GM23248 (cell line): ENCODE data around the gene IFNGR1. TPM values are rescaled to one million over a fixed set of nuclear protein-coding genes. Genes with fewer than 3 reads are reported as not detected.
A peak's percentile ranks its signal among the peaks of the same experiment; 100 is the strongest.

Source experiments
- DNase-seq: peaks from one replicate; pipeline ENCODE4 v3.0.0-alpha.2; 2015
- H2AFZ ChIP-seq: fragments of 200-600 bp; sonication (generic); 2 replicates; pipeline ENCODE4 v1.6.1; 2016; ENCODE audit warnings: antibody characterized with exemption
- H3F3A ChIP-seq: fragments of 200-600 bp; sonication (generic); 2 replicates; pipeline ENCODE4 v1.6.1; 2016; ENCODE audit warnings: mild to moderate bottlenecking, antibody characterized with exemption, mixed run types; ENCODE audit not compliant: insufficient read depth
- H3K27ac ChIP-seq: fragments of 200-600 bp; sonication (generic); 2 replicates; pipeline ENCODE4 v1.5.1; 2016; ENCODE audit warnings: mild to moderate bottlenecking
- H3K27me3 ChIP-seq: fragments of 200-600 bp; sonication (generic); replicated peaks from 2 replicates; pipeline ENCODE4 v1.6.1; 2016; ENCODE audit warnings: mild to moderate bottlenecking; ENCODE audit not compliant: insufficient read depth
- H3K36me3 ChIP-seq: fragments of 200-600 bp; sonication (generic); 2 replicates; pipeline ENCODE4 v1.6.1; 2016; ENCODE audit warnings: low read depth, mild to moderate bottlenecking
- H3K4me1 ChIP-seq: fragments of 200-600 bp; sonication (generic); 2 replicates; pipeline ENCODE4 v1.6.1; 2016; ENCODE audit warnings: mild to moderate bottlenecking; ENCODE audit not compliant: insufficient read depth
- H3K4me2 ChIP-seq: fragments of 200-600 bp; sonication (generic); one replicate; pipeline ENCODE4 v1.6.1; 2016; ENCODE audit warnings: mild to moderate bottlenecking; ENCODE audit not compliant: unreplicated experiment
- H3K4me3 ChIP-seq: fragments of 200-600 bp; sonication (generic); 2 replicates; pipeline ENCODE4 v1.5.1; 2016; ENCODE audit warnings: mild to moderate bottlenecking
- H3K79me2 ChIP-seq: fragments of 200-600 bp; sonication (generic); 2 replicates; pipeline ENCODE4 v1.6.1; 2016; ENCODE audit warnings: mild to moderate bottlenecking; ENCODE audit not compliant: insufficient read depth
- H3K9ac ChIP-seq: fragments of 200-600 bp; sonication (generic); 2 replicates; pipeline ENCODE4 v1.6.1; 2016; ENCODE audit warnings: mild to moderate bottlenecking
- H3K9me2 ChIP-seq: fragments of 200-600 bp; sonication (generic); 2 replicates; pipeline ENCODE4 v1.6.1; 2016; ENCODE audit warnings: mixed run types, mild to moderate bottlenecking, moderate library complexity; ENCODE audit not compliant: insufficient read depth
- H3K9me3 ChIP-seq: fragments of 200-600 bp; sonication (generic); one replicate; pipeline ENCODE4 v1.6.1; 2017; ENCODE audit warnings: low read depth
- H4K20me1 ChIP-seq: fragments of 200-600 bp; sonication (generic); 2 replicates; pipeline ENCODE4 v1.6.0; 2016; ENCODE audit not compliant: insufficient read depth
- EZH2 ChIP-seq: fragments of 200-600 bp; sonication (generic); IDR thresholded peaks from 2 replicates; pipeline ENCODE4 v1.6.1; 2018; ENCODE audit warnings: antibody characterized with exemption, mild to moderate bottlenecking; ENCODE audit not compliant: insufficient read depth, poor library complexity, severe bottlenecking
- EZH2phosphoT487 ChIP-seq: fragments of 200-600 bp; sonication (generic); IDR thresholded peaks from 2 replicates; pipeline ENCODE4 v1.6.1; 2018; ENCODE audit warnings: antibody characterized with exemption, moderate library complexity, mild to moderate bottlenecking, low read depth; ENCODE audit not compliant: insufficient read depth
- WGBS, 2 experiments: methylation state at CpG; one replicate each; pipeline ENCODE4 v1.1.6; 2015 to 2017; ENCODE audit warnings: low lambda C conversion rate in 2 of 2, low coverage in 1 of 2; ENCODE audit errors: missing lambda C conversion rate in 2 of 2; 5-methylcytosine and 5-hydroxymethylcytosine counted together
- in situ Hi-C: fragments of 300-500 bp; cut with MboI; formaldehyde crosslinking; loops from 2 replicates; pipeline ENCODE4 v1.15.0; 2020
- polyA plus RNA-seq: library from polyadenylated mRNA; unstranded; fragments of >200 nt; fragmentation: Nextera tagmentation; extraction: Ambion mirVana; gene quantifications from 2 replicates; pipeline ENCODE4 v1.2.1, GENCODE V29; 2016
- total RNA-seq: library from RNA; depleted of rRNA; stranded (reverse); fragments of >200 nt; shearing (Covaris generic); gene quantifications from 2 replicates; pipeline ENCODE4 v1.2.3, GENCODE V29; 2014

IFNGR1 gene
- total and polyA plus RNA-seq, 2 experiments from 2014 or later, result 58.8 to 61.6 TPM

GRCh38 chr6:137233911-137234863 is 15.0 kb upstream of the IFNGR1 start:
- Histone ChIP-seq H3F3A (peaks cover 12% of the 10 kb centered on the region; the same call in 1 of the 2 replicates), H3K9me3 (no peaks in the 10 kb centered on the region), H3K9ac (0 out of 2 replicates have a peak overlapping the region, but pooled peaks have one; percentile 0), H3K4me3 (peak overlapping the region; percentile 24), H3K4me2 (peak overlapping the region; percentile 33), H3K27me3 (no peaks in the 10 kb centered on the region), H4K20me1 (no peaks in the 10 kb centered on the region), H3K4me1 (peaks cover 27% of the 10 kb centered on the region), H2AFZ (peak overlapping the region; percentile 21), H3K9me2 (no peaks in the 10 kb centered on the region), H3K27ac (peak overlapping the region; percentile 56), H3K79me2 (no peaks in the 10 kb centered on the region), H3K36me3 (no peaks in the 10 kb centered on the region)
- WGBS, 2 experiments, result 56 to 57% methylated on average over 7 of the region's 7 CpGs
- TF ChIP-seq EZH2 (no peak), EZH2phosphoT487 (no peak)
- in situ Hi-C loops, result no loop called here
- DNase-seq, result peak; percentile 91

DNA sequence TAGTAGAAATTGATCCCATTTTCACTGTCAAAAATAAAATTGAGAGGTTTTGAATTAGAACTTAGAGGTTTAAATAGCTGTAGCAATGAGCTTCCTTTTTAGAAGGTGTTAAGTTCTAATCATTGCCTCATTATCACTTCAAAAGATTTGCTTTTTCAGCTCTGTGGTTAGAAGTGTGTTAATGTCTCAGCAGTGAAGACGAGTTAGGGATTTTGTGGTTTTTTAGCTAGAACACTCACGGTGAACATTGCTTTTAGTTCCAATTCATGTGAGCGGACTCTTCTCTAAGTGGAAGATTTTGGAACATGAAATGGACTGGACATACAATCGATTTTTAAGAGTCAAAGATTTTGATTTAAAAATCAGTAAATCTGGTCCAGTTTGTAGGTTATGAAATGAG is 12.7 kb upstream of the IFNGR1 start:
- no peak for DNase-seq
- no peaks in the 10 kb centered on the region for H3K9me2 ChIP-seq
- no peak overlapping the region for H3K27ac ChIP-seq
- no peaks in the 10 kb centered on the region for H3K79me2 ChIP-seq
- H3K4me3 ChIP-seq, result no peak overlapping the region
- no peak overlapping the region for H3K9ac ChIP-seq
- no peaks in the 10 kb centered on the region for H3K27me3 ChIP-seq
- H3K4me2 ChIP-seq, result no peak overlapping the region
- in situ Hi-C loops, result no loop called here
- H2AFZ ChIP-seq, result no peak overlapping the region
- no peak for TF ChIP-seq EZH2
- TF ChIP-seq EZH2phosphoT487, result no peak
- 0 out of 2 replicates have a peak, but pooled peaks cover 12% of the 10 kb centered on the region for H3F3A ChIP-seq
- H4K20me1 ChIP-seq, result no peaks in the 10 kb centered on the region
- WGBS, 2 experiments, result 76 to 82% methylated on average over 4 of the region's 4 CpGs
- no peaks in the 10 kb centered on the region for H3K36me3 ChIP-seq
- H3K4me1 ChIP-seq, result peaks cover 17% of the 10 kb centered on the region
- H3K9me3 ChIP-seq, result no peaks in the 10 kb centered on the region

- no peak for DNase-seq
- in situ Hi-C loops, result no loop called here
- H3K9me3 ChIP-seq, result no peaks in the 10 kb centered on the region
- TF ChIP-seq EZH2phosphoT487, result no peak
- TF ChIP-seq EZH2, result no peak
- no peak overlapping the region for H3K9ac ChIP-seq
- no peak overlapping the region for H2AFZ ChIP-seq
- peaks cover 16% of the 10 kb centered on the region for H3K4me1 ChIP-seq
- H3K4me3 ChIP-seq, result no peak overlapping the region
- no peaks in the 10 kb centered on the region for H4K20me1 ChIP-seq
- no peaks in the 10 kb centered on the region for H3K36me3 ChIP-seq
- no peak overlapping the region for H3K4me2 ChIP-seq
- H3F3A ChIP-seq, result 0 out of 2 replicates have a peak, but pooled peaks cover 12% of the 10 kb centered on the region
- 71 to 75% methylated on average over 7 of the region's 7 CpGs for WGBS, 2 experiments
- H3K9me2 ChIP-seq, result no peaks in the 10 kb centered on the region
- no peak overlapping the region for H3K27ac ChIP-seq
- H3K27me3 ChIP-seq, result no peaks in the 10 kb centered on the region
- no peaks in the 10 kb centered on the region for H3K79me2 ChIP-seq
Measured at GRCh38 chr6:137230956-137231555, 11.9 kb upstream of the IFNGR1 start.

GRCh38 chr6:137230547-137230946 is 11.4 kb upstream of the IFNGR1 start:
- in situ Hi-C loops, result no loop called here
- WGBS, 2 experiments, result 63 to 73% methylated on average over 5 of the region's 5 CpGs
- no peak overlapping the region for H3K4me2 ChIP-seq
- H3K79me2 ChIP-seq, result no peaks in the 10 kb centered on the region
- no peak for TF ChIP-seq EZH2
- no peak for TF ChIP-seq EZH2phosphoT487
- H3K9me2 ChIP-seq, result no peaks in the 10 kb centered on the region
- DNase-seq, result no peak
- no peaks in the 10 kb centered on the region for H3K36me3 ChIP-seq
- H3K27ac ChIP-seq, result no peak overlapping the region
- H3K27me3 ChIP-seq, result no peaks in the 10 kb centered on the region
- H2AFZ ChIP-seq, result no peak overlapping the region
- peaks cover 16% of the 10 kb centered on the region for H3K4me1 ChIP-seq
- no peak overlapping the region for H3K9ac ChIP-seq
- H4K20me1 ChIP-seq, result no peaks in the 10 kb centered on the region
- no peak overlapping the region for H3K4me3 ChIP-seq
- 0 out of 2 replicates have a peak, but pooled peaks cover 12% of the 10 kb centered on the region for H3F3A ChIP-seq
- H3K9me3 ChIP-seq, result no peaks in the 10 kb centered on the region
